ENCODE measurements around the gene ZNF593OS.

The ZNF593OS gene

DNA sequence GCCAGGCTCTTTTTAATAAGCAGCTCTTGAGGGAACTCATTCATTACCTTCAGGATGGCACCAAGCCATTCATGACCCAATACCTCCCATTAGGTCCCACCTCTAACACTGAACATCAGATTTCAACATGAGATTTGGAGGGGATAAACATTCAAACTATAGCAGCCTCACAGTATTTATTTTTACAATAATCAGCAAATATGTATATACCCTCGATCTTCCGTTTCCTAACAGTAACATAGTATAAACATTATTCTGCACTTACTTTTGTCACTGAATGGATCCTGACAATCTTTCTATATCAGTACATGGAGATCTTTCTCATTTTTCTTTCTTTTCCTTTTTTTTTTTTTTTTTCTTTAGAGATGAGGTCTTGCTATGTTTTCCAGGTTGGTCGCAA is 24.2 kb upstream of the ZNF593OS start:
- TF ChIP-seq, protein P1, sequence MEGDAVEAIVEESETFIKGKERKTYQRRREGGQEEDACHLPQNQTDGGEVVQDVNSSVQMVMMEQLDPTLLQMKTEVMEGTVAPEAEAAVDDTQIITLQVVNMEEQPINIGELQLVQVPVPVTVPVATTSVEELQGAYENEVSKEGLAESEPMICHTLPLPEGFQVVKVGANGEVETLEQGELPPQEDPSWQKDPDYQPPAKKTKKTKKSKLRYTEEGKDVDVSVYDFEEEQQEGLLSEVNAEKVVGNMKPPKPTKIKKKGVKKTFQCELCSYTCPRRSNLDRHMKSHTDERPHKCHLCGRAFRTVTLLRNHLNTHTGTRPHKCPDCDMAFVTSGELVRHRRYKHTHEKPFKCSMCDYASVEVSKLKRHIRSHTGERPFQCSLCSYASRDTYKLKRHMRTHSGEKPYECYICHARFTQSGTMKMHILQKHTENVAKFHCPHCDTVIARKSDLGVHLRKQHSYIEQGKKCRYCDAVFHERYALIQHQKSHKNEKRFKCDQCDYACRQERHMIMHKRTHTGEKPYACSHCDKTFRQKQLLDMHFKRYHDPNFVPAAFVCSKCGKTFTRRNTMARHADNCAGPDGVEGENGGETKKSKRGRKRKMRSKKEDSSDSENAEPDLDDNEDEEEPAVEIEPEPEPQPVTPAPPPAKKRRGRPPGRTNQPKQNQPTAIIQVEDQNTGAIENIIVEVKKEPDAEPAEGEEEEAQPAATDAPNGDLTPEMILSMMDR (IDR thresholded peaks at IDR 0.05; ENCODE audit: insufficient read depth, low read depth, low read length, missing control alignments): no peak
- H3K4me3 ChIP-seq (ENCODE audit: low read depth, low read length): no peak overlapping the region
- no peak for DNase-seq (ENCODE audit: low read depth)

DNA sequence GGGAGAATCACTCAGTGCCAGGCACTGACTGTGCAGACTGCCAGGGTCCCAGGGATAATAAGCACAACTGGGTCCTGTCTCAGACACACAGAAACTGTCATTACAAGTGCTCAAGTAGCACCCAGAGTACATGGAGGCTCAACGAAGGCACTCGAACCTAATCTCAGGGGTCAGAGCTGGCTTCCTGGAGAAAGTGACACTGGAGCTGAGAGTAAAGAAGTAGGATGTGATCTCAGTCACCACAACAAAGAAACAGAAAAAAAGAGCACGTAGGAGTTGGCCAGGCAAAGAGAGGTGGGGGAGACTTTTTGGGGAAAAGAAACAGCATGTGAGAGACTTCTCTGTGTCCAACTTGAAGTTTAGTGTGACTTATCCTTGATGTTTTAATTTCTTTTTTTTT is 20.1 kb upstream of the ZNF593OS start:
- H3K4me3 ChIP-seq (ENCODE audit: low read depth, low read length): no peak overlapping the region
- TF ChIP-seq, protein P1 (IDR thresholded peaks at IDR 0.05; ENCODE audit: insufficient read depth, low read depth, low read length, missing control alignments): no peak
- DNase-seq (ENCODE audit: low read depth): peak; percentile 11

DNA sequence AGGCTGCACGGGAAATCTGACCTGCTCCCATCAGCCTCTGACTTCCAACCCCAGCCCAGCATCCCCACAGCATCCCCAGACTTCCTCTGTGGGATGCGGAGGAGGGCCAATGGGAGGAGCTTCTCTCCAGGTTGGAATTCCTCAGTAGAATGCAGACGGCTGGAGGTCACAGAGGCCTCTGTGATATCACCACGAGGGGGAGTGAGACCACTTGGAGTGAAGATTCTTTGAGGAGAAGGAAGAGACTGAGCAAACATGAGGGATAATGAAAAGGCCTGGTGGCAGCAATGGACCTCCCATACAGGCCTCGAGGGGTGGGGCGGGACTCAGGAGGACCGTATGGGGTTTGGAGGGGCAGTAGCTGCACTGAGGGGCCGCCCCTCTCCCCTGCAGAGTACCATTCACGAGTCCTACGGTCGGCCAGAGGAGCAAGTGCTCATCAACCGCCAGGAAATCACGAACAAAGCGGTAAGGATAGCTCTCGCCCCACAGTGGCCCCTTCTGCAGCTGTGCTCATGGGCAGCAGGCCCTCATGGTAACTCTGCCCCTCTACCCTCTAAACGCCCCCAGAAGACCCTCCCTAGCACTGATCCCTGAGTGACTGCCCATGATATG is 18.8 kb upstream of the ZNF593OS start, which contains the start of gene CATSPER4:
Gene CATSPER4, plus strand, starts transcription at position 230 of the 615 bp plus-strand sequence. Its CDS starts 26 bp downstream, at position 256.
- no peak for DNase-seq (ENCODE audit: low read depth)
- TF ChIP-seq, protein P1 (IDR thresholded peaks at IDR 0.05; ENCODE audit: insufficient read depth, low read depth, low read length, missing control alignments): peak; percentile 3

DNA sequence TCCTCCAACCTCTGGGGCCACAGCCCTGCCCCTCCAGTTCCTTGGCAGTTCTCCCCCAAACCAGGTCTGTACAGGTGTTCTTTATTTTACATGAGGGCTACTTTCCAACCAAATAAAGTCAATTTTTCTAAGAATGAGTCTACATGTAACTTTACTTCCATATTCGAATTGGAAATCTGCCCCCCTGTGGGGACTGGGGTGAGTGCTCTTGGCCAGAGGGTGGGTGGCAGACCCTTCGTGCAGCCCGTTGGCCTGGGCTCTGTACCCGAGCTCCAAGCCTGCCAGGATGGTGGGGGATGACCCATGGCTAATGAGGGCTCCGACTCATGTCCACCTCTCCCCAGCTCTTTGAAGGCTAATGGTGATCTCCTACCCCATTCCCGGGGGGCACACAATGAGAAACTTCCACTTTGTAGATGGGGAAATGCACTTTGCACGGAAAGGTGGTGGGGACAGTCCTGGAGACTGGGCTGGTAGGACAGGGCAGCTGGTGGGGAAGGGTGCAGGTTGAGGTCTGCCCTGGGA is 18.2 kb upstream of the ZNF593OS start:
- TF ChIP-seq, protein P1 (IDR thresholded peaks at IDR 0.05; ENCODE audit: insufficient read depth, low read depth, low read length, missing control alignments): no peak
- no peak for DNase-seq (ENCODE audit: low read depth)
- no peak overlapping the region for H3K4me3 ChIP-seq (ENCODE audit: low read depth, low read length)

More for the DNA sequence above, 18.8 kb upstream of the ZNF593OS start, which contains the start of gene CATSPER4:
- no peak within 1 kb of the TSS for H3K4me3 ChIP-seq (ENCODE audit: low read depth, low read length)

DNA sequence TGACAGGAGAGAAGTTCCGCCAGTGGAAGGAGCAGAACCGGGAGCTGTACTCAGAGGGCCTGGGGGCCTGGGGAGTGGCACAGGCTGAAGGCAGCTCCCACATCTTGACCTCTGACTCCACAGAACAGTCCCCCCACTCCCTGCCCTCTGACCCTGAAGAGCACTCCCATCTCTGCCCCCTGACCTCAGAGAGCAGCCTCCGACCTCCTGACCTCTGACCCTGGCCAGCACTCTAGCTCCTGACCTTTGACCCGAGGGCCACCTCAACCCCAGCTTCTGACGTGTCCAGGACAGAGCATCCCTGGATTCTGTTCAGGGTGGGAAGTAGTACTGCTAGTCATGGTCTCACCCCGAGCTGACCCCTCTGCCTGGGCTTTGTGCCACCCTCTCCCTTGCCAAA is 17.7 kb upstream of the ZNF593OS start:
- no peak overlapping the region for H3K4me3 ChIP-seq (ENCODE audit: low read depth, low read length)
- TF ChIP-seq, protein P1 (IDR thresholded peaks at IDR 0.05; ENCODE audit: insufficient read depth, low read depth, low read length, missing control alignments): no peak
- no peak for DNase-seq (ENCODE audit: low read depth)

DNA sequence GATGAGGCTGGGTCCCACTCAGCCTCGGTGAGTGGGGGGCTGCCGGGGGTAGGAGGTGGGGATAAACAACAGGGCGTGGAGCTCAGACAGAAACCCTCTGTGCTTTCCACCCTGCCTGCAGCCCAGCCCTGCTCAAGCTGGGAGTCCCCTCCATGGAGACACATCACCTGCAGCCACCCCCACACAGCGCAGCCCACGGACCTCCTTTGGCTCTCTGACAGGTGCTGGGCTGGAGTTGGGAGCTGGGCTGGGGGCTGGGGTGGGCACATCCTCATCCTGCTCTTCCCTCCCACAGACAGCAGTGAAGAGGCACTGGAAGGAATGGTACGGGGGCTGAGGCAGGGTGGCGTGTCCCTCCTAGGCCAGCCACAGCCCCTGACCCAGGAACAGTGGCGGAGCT is 16.8 kb upstream of the ZNF593OS start:
- no peak for DNase-seq (ENCODE audit: low read depth)
- TF ChIP-seq, protein P1 (IDR thresholded peaks at IDR 0.05; ENCODE audit: insufficient read depth, low read depth, low read length, missing control alignments): no peak
- H3K4me3 ChIP-seq (ENCODE audit: low read depth, low read length): no peak overlapping the region

DNA sequence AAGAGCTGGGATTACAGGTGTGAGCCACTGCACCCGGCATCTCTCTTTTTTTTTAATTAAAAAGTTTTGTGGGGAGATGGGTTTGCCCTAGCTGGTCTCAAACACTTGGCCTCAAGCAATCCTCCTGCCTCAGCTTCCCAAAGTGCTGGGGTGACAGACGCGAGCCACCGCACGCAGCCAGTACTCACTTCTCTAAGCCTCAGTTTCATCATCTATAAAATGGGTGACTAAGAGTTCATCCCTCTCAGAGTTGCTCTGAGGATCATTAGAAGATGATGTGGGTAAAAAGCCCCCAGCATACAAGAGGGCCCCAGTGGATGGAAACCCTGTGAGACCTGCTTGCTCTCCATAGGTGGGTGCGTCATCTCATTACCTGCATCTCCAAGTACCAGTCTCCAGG is 16.2 kb upstream of the ZNF593OS start:
- H3K4me3 ChIP-seq (ENCODE audit: low read depth, low read length): no peak overlapping the region
- DNase-seq (ENCODE audit: low read depth): no peak
- TF ChIP-seq, protein P1 (IDR thresholded peaks at IDR 0.05; ENCODE audit: insufficient read depth, low read depth, low read length, missing control alignments): no peak

All from GM12865 (cell line).